ENCODE data around the gene SLC9A9. TPM values are rescaled to one million over a fixed set of nuclear protein-coding genes. Genes with fewer than 3 reads are reported as not detected.

SLC9A9 gene
- total RNA-seq, 4 donors from 2014 or later: 1.7 to 8.2 (median 3.6) TPM

DNA sequence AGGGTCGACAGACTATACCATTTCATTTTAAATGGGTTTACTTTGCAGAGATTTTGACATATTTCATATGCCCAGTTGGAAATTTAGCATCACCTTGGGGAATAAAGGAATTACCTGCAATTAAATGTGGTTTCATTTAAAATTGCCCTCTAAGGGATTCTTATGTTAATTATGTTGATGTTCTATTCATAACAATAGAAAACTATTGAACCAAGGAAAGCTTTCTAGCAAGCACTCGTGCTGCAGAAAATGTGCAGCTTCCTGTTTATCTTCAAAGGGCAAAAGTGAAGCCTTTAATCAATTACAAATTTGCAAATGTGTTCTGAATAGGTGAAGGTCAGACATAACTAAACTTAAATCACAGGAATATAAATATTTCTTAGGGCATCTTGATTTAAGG lies 376.6 kb downstream of the SLC9A9 start:
- DNase-seq: no peak
- Histone ChIP-seq H3K36me3 (no peaks in the 10 kb centered on the region), H3K27ac (no peak overlapping the region), H3K4me3 (no peak overlapping the region), H3K4me1 (no peaks in the 10 kb centered on the region), H3K27me3 (no peaks in the 10 kb centered on the region), H3K9me3 (no peaks in the 10 kb centered on the region)
- in situ Hi-C loops (cut with MboI; ENCODE audit: low sequenced_read_pairs in 4 of 4): no loop called here
- no peak for ATAC-seq
- no peak for TF ChIP-seq POLR2A (IDR thresholded peaks at IDR 0.05)
- TF ChIP-seq, protein P1, sequence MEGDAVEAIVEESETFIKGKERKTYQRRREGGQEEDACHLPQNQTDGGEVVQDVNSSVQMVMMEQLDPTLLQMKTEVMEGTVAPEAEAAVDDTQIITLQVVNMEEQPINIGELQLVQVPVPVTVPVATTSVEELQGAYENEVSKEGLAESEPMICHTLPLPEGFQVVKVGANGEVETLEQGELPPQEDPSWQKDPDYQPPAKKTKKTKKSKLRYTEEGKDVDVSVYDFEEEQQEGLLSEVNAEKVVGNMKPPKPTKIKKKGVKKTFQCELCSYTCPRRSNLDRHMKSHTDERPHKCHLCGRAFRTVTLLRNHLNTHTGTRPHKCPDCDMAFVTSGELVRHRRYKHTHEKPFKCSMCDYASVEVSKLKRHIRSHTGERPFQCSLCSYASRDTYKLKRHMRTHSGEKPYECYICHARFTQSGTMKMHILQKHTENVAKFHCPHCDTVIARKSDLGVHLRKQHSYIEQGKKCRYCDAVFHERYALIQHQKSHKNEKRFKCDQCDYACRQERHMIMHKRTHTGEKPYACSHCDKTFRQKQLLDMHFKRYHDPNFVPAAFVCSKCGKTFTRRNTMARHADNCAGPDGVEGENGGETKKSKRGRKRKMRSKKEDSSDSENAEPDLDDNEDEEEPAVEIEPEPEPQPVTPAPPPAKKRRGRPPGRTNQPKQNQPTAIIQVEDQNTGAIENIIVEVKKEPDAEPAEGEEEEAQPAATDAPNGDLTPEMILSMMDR (IDR thresholded peaks at IDR 0.05 in 4 of 5, conservative IDR thresholded peaks at IDR 0.05 in 1 of 5): no peak
- intact Hi-C loops (cut with DNase I; ENCODE audit: low total_unique reads): no loop called here

DNA sequence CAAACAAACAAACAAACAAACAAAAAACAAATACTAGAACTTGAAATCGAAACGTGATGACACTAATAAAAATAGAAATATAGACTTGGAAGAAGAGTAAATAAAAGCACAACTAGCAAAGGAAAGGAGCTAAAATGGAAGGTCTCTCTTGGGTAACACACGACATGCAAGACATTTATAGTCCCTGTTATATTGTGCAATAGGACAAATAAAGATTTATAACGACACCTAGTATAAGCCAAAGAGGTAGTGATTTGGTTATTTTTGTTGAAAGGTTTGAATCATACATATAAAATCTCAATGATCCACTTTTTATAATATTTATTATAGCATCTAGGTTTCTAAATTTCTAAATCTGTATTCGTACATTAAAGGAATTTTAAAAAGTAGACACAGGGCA lies 379.1 kb downstream of the SLC9A9 start:
- TF ChIP-seq, protein P1 (IDR thresholded peaks at IDR 0.05 in 4 of 5, conservative IDR thresholded peaks at IDR 0.05 in 1 of 5): no peak
- no peak for TF ChIP-seq POLR2A (IDR thresholded peaks at IDR 0.05)
- H3K27me3 ChIP-seq: no peaks in the 10 kb centered on the region
- H3K36me3 ChIP-seq: no peaks in the 10 kb centered on the region
- H3K4me1 ChIP-seq: no peaks in the 10 kb centered on the region
- DNase-seq: no peak
- intact Hi-C loops (cut with DNase I; ENCODE audit: low total_unique reads) (no loop called here), in situ Hi-C loops (cut with MboI; ENCODE audit: low sequenced_read_pairs in 4 of 4) (no loop called here)
- no peak overlapping the region for H3K27ac ChIP-seq
- H3K9me3 ChIP-seq: no peaks in the 10 kb centered on the region
- H3K4me3 ChIP-seq: no peak overlapping the region
- ATAC-seq: no peak

DNA sequence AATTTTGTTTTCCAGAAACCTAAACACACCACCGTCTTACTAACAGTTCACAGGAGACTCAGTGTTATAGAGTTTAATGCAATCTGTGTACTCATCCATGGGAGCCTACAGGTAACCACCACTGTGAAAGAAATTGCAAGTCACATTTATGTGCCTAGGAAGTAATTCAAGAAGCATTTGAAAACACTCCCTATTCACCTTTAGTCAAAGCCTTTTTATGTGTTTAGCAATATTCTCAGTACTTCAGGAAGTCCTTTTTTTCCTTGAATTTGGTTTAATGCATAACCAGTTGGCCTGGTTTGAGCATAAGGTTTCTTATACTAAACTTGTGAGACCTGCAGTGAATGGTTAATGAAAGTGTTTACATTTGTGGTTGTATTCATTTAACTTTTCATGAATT lies 382.6 kb downstream of the SLC9A9 start:
- Histone ChIP-seq H3K4me1 (no peaks in the 10 kb centered on the region), H3K27ac (no peak overlapping the region), H3K27me3 (no peaks in the 10 kb centered on the region), H3K4me3 (no peak overlapping the region), H3K9me3 (no peaks in the 10 kb centered on the region), H3K36me3 (no peaks in the 10 kb centered on the region)
- in situ Hi-C loops (cut with MboI; ENCODE audit: low sequenced_read_pairs in 4 of 4): no loop called here
- TF ChIP-seq, protein P1 (IDR thresholded peaks at IDR 0.05 in 4 of 5, conservative IDR thresholded peaks at IDR 0.05 in 1 of 5): no peak
- no peak for TF ChIP-seq POLR2A (IDR thresholded peaks at IDR 0.05)
- DNase-seq (no peak), ATAC-seq (no peak)
- intact Hi-C loops (cut with DNase I; ENCODE audit: low total_unique reads): no loop called here

DNA sequence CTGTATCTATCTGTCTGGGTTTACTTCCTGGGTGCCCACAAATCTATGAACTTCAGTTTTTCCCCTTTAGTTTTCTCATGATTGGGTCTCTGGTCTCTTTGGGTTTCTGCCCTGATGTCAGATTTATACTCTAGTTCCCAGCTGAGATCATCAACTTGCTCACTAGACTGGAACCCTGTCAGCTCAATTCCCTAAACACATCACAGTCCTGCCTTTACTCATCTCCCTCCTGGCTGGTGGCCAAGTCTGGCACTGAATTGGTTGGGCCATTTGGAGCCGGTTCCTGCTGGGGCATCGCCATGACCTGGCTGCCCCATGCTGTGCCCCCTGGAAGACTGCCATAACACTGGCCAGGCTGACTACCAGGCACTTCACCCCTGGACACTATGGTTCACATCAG lies 383.4 kb downstream of the SLC9A9 start:
- intact Hi-C loops (cut with DNase I; ENCODE audit: low total_unique reads) (no loop called here), in situ Hi-C loops (cut with MboI; ENCODE audit: low sequenced_read_pairs in 4 of 4) (no loop called here)
- ATAC-seq (no peak), DNase-seq (no peak)
- Histone ChIP-seq H3K4me1 (no peaks in the 10 kb centered on the region), H3K9me3 (no peaks in the 10 kb centered on the region), H3K27ac (no peak overlapping the region), H3K36me3 (no peaks in the 10 kb centered on the region), H3K4me3 (no peak overlapping the region), H3K27me3 (no peaks in the 10 kb centered on the region)
- TF ChIP-seq POLR2A (IDR thresholded peaks at IDR 0.05): no peak
- TF ChIP-seq, protein P1 (IDR thresholded peaks at IDR 0.05 in 4 of 5, conservative IDR thresholded peaks at IDR 0.05 in 1 of 5): no peak

DNA sequence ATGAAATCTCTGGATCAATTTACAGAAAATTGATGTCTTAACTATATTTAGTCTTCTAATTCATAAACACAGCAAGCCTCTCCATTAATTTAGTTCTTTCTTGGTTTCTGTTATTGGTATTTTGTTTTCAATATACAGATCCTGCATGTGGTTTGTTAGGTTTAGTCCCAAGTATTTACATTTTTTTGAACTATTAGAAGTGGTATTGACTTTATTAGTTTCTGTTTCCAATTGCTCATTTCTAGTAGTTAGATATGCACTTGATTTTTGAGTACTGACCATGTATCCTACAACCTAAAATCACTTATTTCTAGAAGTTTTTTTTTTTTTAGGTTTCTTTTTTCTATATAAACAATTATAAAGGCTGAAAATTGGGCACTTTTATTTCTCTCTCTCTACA lies 392.8 kb downstream of the SLC9A9 start:
- DNase-seq (no peak), ATAC-seq (no peak)
- no peak overlapping the region for H3K27ac ChIP-seq
- no peaks in the 10 kb centered on the region for H3K9me3 ChIP-seq
- no peaks in the 10 kb centered on the region for H3K36me3 ChIP-seq
- in situ Hi-C loops (cut with MboI; ENCODE audit: low sequenced_read_pairs in 4 of 4) (no loop called here), intact Hi-C loops (cut with DNase I; ENCODE audit: low total_unique reads) (no loop called here)
- TF ChIP-seq, protein P1 (IDR thresholded peaks at IDR 0.05 in 4 of 5, conservative IDR thresholded peaks at IDR 0.05 in 1 of 5): no peak
- no peak for TF ChIP-seq POLR2A (IDR thresholded peaks at IDR 0.05)
- no peaks in the 10 kb centered on the region for H3K4me1 ChIP-seq
- H3K27me3 ChIP-seq: no peaks in the 10 kb centered on the region
- H3K4me3 ChIP-seq: no peak overlapping the region
